ENCODE results near the gene SERTAD2.

SERTAD2 gene

GRCh38 chr2:64586883-64587481 is 66.7 kb downstream of the SERTAD2 start:
- Histone ChIP-seq H3K27me3 (ENCODE audit: low read depth, low read length) (no peaks in the 10 kb centered on the region), H3K4me3 (ENCODE audit: low read depth in 1 of 2, low read length in 2 of 2) (no peak overlapping the region), H3K27ac (ENCODE audit: low read length) (no peak overlapping the region), H3K4me1 (ENCODE audit: control insufficient read depth in 1 of 2, insufficient read depth in 2 of 2, low read length in 2 of 2) (peaks cover 0 to 5% of the 10 kb centered on the region in 2 donors), H3K36me3 (ENCODE audit: control insufficient read depth in 1 of 2, insufficient read depth in 2 of 2, low read length in 2 of 2) (peaks cover 21 to 37% of the 10 kb centered on the region in 2 donors), H3K9me3 (ENCODE audit: control insufficient read depth in 1 of 2, low read length in 2 of 2) (no peaks in the 10 kb centered on the region)

- H3K4me1 ChIP-seq (ENCODE audit: control insufficient read depth in 1 of 2, insufficient read depth in 2 of 2, low read length in 2 of 2), result peaks cover 0 to 5% of the 10 kb centered on the region in 2 donors
- H3K9me3 ChIP-seq (ENCODE audit: control insufficient read depth in 1 of 2, low read length in 2 of 2), result no peaks in the 10 kb centered on the region
- no peak overlapping the region for H3K27ac ChIP-seq (ENCODE audit: low read length)
- no peaks in the 10 kb centered on the region for H3K27me3 ChIP-seq (ENCODE audit: low read depth, low read length)
- H3K4me3 ChIP-seq (ENCODE audit: low read depth in 1 of 2, low read length in 2 of 2), result no peak overlapping the region
- H3K36me3 ChIP-seq (ENCODE audit: control insufficient read depth in 1 of 2, insufficient read depth in 2 of 2, low read length in 2 of 2), result peaks cover 24 to 31% of the 10 kb centered on the region in 2 donors
These were observed 67.7 kb downstream of the SERTAD2 start for GRCh38 chr2:64586054-64586453.

- H3K27me3 ChIP-seq (ENCODE audit: low read depth, low read length), result no peaks in the 10 kb centered on the region
- H3K4me3 ChIP-seq (ENCODE audit: low read depth in 1 of 2, low read length in 2 of 2), result no peak overlapping the region
- no peaks in the 10 kb centered on the region for H3K9me3 ChIP-seq (ENCODE audit: control insufficient read depth in 1 of 2, low read length in 2 of 2)
- peaks cover 23 to 37% of the 10 kb centered on the region in 2 donors for H3K36me3 ChIP-seq (ENCODE audit: control insufficient read depth in 1 of 2, insufficient read depth in 2 of 2, low read length in 2 of 2)
- H3K27ac ChIP-seq (ENCODE audit: low read length), result no peak overlapping the region
- H3K4me1 ChIP-seq (ENCODE audit: control insufficient read depth in 1 of 2, insufficient read depth in 2 of 2, low read length in 2 of 2), result peaks cover 0 to 5% of the 10 kb centered on the region in 2 donors
These were observed 70.9 kb downstream of the SERTAD2 start for GRCh38 chr2:64582774-64583340.

- Histone ChIP-seq H3K4me1 (ENCODE audit: control insufficient read depth in 1 of 2, insufficient read depth in 2 of 2, low read length in 2 of 2) (peaks cover 0 to under 1% of the 10 kb centered on the region in 2 donors), H3K9me3 (ENCODE audit: control insufficient read depth in 1 of 2, low read length in 2 of 2) (no peaks in the 10 kb centered on the region), H3K27ac (ENCODE audit: low read length) (no peak overlapping the region), H3K27me3 (ENCODE audit: low read depth, low read length) (no peaks in the 10 kb centered on the region), H3K36me3 (ENCODE audit: control insufficient read depth in 1 of 2, insufficient read depth in 2 of 2, low read length in 2 of 2) (peaks cover 23 to 39% of the 10 kb centered on the region in 2 donors), H3K4me3 (ENCODE audit: low read depth in 1 of 2, low read length in 2 of 2) (no peak overlapping the region)
These were observed 71.8 kb downstream of the SERTAD2 start for GRCh38 chr2:64581777-64582539.

All from muscle layer of duodenum (tissue), 2 donors.